ENCODE measurements around the gene TMEM9. TPM values are rescaled to one million over a fixed set of nuclear protein-coding genes. Genes with fewer than 3 reads are reported as not detected.

Gene TMEM9
- total and polyA plus RNA-seq, 2 donors (not counting 3 experiments of a cell fraction or from before 2014, with no cell fraction given) = 39.3 to 96.1 TPM

- H3K4me3 ChIP-seq (replicated peaks in 1 of 3; ENCODE audit: insufficient read depth in 1 of 3, low read depth in 1 of 3, low read length in 3 of 3) = no peak overlapping the region
- H3K9ac ChIP-seq (replicated peaks; ENCODE audit: extremely low read depth, insufficient read depth, low read length) = no peak overlapping the region
- H3K9me3 ChIP-seq (replicated peaks; ENCODE audit: control insufficient read depth, insufficient read depth, low read length) = no peaks in the 10 kb centered on the region
- no peaks in the 10 kb centered on the region for H3K9me1 ChIP-seq (replicated peaks; ENCODE audit: control insufficient read depth, extremely low read depth, insufficient read depth, low read length)
- H3K36me3 ChIP-seq (ENCODE audit: control insufficient read depth in 2 of 2, extremely low read depth in 1 of 2, insufficient read depth in 2 of 2, low read length in 2 of 2) = peaks cover 0 to 33% of the 10 kb centered on the region in 2 experiments
- no peaks in the 10 kb centered on the region for H4K20me1 ChIP-seq (replicated peaks; ENCODE audit: control insufficient read depth, extremely low read depth, insufficient read depth, low read length)
- intact Hi-C loops (cut with micrococcal nuclease) (no loop called here), dilution Hi-C loops (cut with MboI; ENCODE audit: extremely low pct_ligation_motif_present, low sequenced_read_pairs) (no loop called here)
- no peak overlapping the region for H3K4me2 ChIP-seq (ENCODE audit: insufficient read depth, low read length)
- no peak for FAIRE-seq
- BruUV-seq (replicated peaks) = no TSS peak
- ChIA-PET POLR2A (interaction anchor here (0.6 kb wide), 1 partner anchor 60 kb away, joined by 5 read pairs; no protein-coding TSS in a partner anchor), CTCF (interaction anchor here (0.8 to 2.1 kb wide), 3 partner anchors 11 to 19 kb away, joined by 3 to 9 read pairs (median 3); partner anchors contain the start of gene ASCL5)
- TF ChIP-seq, protein P1, sequence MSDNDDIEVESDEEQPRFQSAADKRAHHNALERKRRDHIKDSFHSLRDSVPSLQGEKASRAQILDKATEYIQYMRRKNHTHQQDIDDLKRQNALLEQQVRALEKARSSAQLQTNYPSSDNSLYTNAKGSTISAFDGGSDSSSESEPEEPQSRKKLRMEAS (IDR thresholded peaks at IDR 0.05; ENCODE audit: insufficient read depth, insufficient read length) = no peak
- TF ChIP-seq POLR2AphosphoS5 (IDR thresholded peaks at IDR 0.05; ENCODE audit: insufficient read depth, low read depth, low read length) = no peak
- TF ChIP-seq FOS (IDR thresholded peaks at IDR 0.05; ENCODE audit: borderline replicate concordance, insufficient read depth, low read length) = no peak
- no peak for TF ChIP-seq POLR2A (IDR thresholded peaks at IDR 0.05; ENCODE audit: low read depth, low read length)
- no peak for TF ChIP-seq GATA2 (IDR thresholded peaks at IDR 0.05; ENCODE audit: insufficient read depth, insufficient read length, low read depth, low read length)
- TF ChIP-seq EZH2 (IDR thresholded peaks at IDR 0.05; ENCODE audit: borderline replicate concordance, low read depth, low read length, severe bottlenecking) = no peak
- no peak overlapping the region for H3K27ac ChIP-seq (ENCODE audit: insufficient read depth, low read depth, low read length)
- H3K79me2 ChIP-seq (ENCODE audit: control insufficient read depth, insufficient read depth, low read length) = no peaks in the 10 kb centered on the region
- no peaks in the 10 kb centered on the region for H3K27me3 ChIP-seq (ENCODE audit: control insufficient read depth in 2 of 2, insufficient read depth in 2 of 2, low read length in 2 of 2)
- H2AFZ ChIP-seq (ENCODE audit: low read depth, low read length) = no peak overlapping the region
- H3K4me1 ChIP-seq (ENCODE audit: control insufficient read depth, extremely low read depth, insufficient read depth, low read length) = no peaks in the 10 kb centered on the region
- DNase-seq (ENCODE audit: low read depth, low spot score) = no peak
Measured at GRCh38 chr1:201138311-201138840, 15.9 kb downstream of the TMEM9 start.
